RWPE2 (cell line): ENCODE results near the gene C9orf85.
"Not testable (repeated sequence)": the region's sequence is repeated elsewhere in the genome, so short reads cannot be mapped to it uniquely, and the experiment has no call there.

Experiments
- ATAC-seq: fragments of 200-7000 bp; cut with Tn5 transposase; 3 replicates; pipeline ENCODE4 v1.9.1; 2021; ENCODE audit warnings: low read depth
- DNase-seq: peaks from one replicate; pipeline ENCODE4 v3.0.0-alpha.2; 2020; ENCODE audit warnings: low spot score
- H3K27ac ChIP-seq: fragments of 450-650 bp; 2 replicates; pipeline ENCODE4 v1.5.1; 2017; ENCODE audit warnings: mild to moderate bottlenecking; ENCODE audit not compliant: poor library complexity, severe bottlenecking
- H3K27me3 ChIP-seq: fragments of 250-450 bp; sonication (Bioruptor Pico); 2 replicates; pipeline ENCODE4 v1.5.1; 2021; ENCODE audit warnings: mild to moderate bottlenecking, moderate library complexity; ENCODE audit not compliant: insufficient read depth, poor library complexity, severe bottlenecking
- H3K36me3 ChIP-seq: fragments of 250-450 bp; sonication (Bioruptor Pico); 2 replicates; pipeline ENCODE4 v1.5.1; 2020; ENCODE audit warnings: low read depth, mild to moderate bottlenecking, moderate library complexity
- H3K4me1 ChIP-seq: fragments of 250-450 bp; sonication (Bioruptor Pico); 2 replicates; pipeline ENCODE4 v1.5.1; 2021; ENCODE audit warnings: mild to moderate bottlenecking, moderate library complexity; ENCODE audit not compliant: insufficient read depth, poor library complexity, severe bottlenecking
- H3K4me3 ChIP-seq: fragments of 250-450 bp; sonication (Bioruptor Pico); 2 replicates; pipeline ENCODE4 v1.5.1; 2021; ENCODE audit warnings: mild to moderate bottlenecking, moderate library complexity; ENCODE audit not compliant: severe bottlenecking
- H3K9me3 ChIP-seq: fragments of 250-450 bp; sonication (Bioruptor Pico); 2 replicates; pipeline ENCODE4 v1.5.1; 2021; ENCODE audit warnings: mild to moderate bottlenecking, moderate library complexity; ENCODE audit not compliant: severe bottlenecking
- TF ChIP-seq, protein P1 (sequence below): fragments of 450-650 bp; IDR thresholded peaks from one replicate; pipeline ENCODE4 v1.5.1; 2017; ENCODE audit warnings: mild to moderate bottlenecking, moderate library complexity; ENCODE audit not compliant: poor library complexity, severe bottlenecking

Gene C9orf85

DNA sequence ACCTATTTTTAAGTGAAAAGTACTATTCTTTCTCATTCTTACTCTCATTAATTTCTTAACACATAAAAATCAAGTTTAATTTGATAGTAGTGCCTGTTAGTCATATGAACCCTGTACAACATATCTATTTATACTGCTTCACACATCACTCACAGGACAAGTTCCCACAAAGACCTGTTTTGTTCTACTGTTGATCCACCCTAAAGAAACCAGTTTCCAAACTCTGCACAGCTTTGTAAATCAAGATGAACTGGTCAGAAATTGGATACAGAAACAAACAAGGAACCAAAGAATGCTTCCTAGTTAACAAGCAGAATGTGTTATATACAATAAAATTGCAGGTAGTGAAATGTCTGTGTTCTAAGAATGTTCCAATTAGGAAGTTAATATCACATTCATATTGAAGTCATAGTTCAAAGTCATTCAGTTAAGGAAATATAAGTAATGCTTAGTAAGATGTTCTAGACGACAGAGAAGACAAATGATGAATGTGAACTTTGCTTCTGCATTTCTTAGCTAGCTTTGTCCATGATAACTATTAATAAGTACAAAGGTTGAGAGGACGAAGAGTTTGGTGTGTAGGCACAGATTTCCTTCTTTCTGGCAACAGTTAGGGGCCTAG lies 33.4 kb downstream of the C9orf85 start:
- peak; percentile 92 for ATAC-seq
- Histone ChIP-seq H3K36me3 (peaks cover 25% of the 10 kb centered on the region), H3K27ac (peak overlapping the region; percentile 83), H3K27me3 (no peaks in the 10 kb centered on the region), H3K4me1 (peaks cover 46% of the 10 kb centered on the region), H3K4me3 (no peak overlapping the region), H3K9me3 (no peaks in the 10 kb centered on the region)
- TF ChIP-seq, protein P1, sequence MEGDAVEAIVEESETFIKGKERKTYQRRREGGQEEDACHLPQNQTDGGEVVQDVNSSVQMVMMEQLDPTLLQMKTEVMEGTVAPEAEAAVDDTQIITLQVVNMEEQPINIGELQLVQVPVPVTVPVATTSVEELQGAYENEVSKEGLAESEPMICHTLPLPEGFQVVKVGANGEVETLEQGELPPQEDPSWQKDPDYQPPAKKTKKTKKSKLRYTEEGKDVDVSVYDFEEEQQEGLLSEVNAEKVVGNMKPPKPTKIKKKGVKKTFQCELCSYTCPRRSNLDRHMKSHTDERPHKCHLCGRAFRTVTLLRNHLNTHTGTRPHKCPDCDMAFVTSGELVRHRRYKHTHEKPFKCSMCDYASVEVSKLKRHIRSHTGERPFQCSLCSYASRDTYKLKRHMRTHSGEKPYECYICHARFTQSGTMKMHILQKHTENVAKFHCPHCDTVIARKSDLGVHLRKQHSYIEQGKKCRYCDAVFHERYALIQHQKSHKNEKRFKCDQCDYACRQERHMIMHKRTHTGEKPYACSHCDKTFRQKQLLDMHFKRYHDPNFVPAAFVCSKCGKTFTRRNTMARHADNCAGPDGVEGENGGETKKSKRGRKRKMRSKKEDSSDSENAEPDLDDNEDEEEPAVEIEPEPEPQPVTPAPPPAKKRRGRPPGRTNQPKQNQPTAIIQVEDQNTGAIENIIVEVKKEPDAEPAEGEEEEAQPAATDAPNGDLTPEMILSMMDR, result no peak
- no peak for DNase-seq

GRCh38 chr9:71954652-71955051 lies 43.2 kb downstream of the C9orf85 start:
- H3K9me3 ChIP-seq, H3K4me1 ChIP-seq, DNase-seq, H3K27me3 ChIP-seq, H3K27ac ChIP-seq, ATAC-seq, H3K4me3 ChIP-seq: not testable (repeated sequence)
- H3K36me3 ChIP-seq, result peaks cover 13% of the 10 kb centered on the region

- Histone ChIP-seq H3K36me3 (peaks cover 5% of the 10 kb centered on the region), H3K9me3 (no peaks in the 10 kb centered on the region), H3K27me3 (no peaks in the 10 kb centered on the region), H3K4me1 (no peaks in the 10 kb centered on the region), H3K4me3 (no peak overlapping the region), H3K27ac (no peak overlapping the region)
- DNase-seq (no peak), ATAC-seq (no peak)
- TF ChIP-seq, protein P1, result no peak
Observed at GRCh38 chr9:71955300-71955915, 44.0 kb downstream of the C9orf85 start.

DNA sequence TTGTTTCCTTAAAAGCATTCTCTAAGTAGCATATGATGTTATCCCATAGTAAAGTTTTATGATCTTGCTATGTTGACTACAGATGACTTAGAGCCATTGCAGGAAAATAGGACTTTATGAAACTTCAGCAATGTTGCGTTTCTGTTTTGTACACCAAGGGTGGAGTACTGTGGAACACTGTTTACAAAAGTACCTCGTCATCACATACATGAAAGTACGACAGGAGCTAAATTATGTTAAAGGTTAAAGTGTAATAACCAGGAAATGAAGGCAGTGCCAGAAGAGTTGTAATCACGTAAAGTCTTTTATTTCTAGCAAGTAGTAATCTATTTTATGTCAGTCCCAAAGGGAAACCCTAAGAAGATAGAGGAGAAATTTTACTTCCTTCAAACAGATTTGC lies 50.9 kb downstream of the C9orf85 start:
- Histone ChIP-seq H3K4me1 (no peaks in the 10 kb centered on the region), H3K27ac (no peak overlapping the region), H3K27me3 (no peaks in the 10 kb centered on the region), H3K9me3 (no peaks in the 10 kb centered on the region), H3K4me3 (no peak overlapping the region), H3K36me3 (no peaks in the 10 kb centered on the region)
- ATAC-seq (no peak), DNase-seq (no peak)
- TF ChIP-seq, protein P1, result no peak

DNA sequence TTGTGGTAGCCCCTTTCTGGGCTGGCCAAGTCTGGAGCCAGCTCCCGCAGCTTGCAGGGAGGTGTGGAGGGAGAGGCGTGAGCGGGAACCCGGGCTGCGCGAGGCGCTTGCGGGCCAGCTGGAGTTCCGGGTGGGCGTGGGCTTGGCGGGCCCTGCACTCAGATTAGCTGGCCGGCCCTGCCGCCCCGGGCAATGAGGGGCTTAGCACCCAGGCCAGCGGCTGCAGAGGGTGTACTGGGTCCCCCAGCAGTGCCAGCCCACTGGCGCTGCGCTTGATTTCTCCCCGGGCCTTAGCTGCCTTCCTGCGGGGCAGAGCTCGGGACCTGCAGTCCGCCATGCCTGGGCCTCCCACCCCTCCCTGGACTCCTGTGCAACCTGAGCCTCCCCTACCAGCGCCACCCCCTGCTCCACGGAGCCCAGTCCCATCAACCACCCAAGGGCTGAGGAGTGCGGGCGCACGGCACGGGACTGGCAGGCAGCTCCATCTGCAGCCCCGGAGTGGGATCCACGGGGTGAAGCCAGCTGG lies 52.1 kb downstream of the C9orf85 start:
- not testable (repeated sequence) for H3K27me3 ChIP-seq, DNase-seq, ATAC-seq, H3K4me3 ChIP-seq, H3K4me1 ChIP-seq, H3K27ac ChIP-seq, H3K36me3 ChIP-seq, H3K9me3 ChIP-seq

GRCh38 chr9:71965403-71965802 lies 54.0 kb downstream of the C9orf85 start:
- Histone ChIP-seq H3K27ac (no peak overlapping the region), H3K27me3 (no peaks in the 10 kb centered on the region), H3K9me3 (peaks cover 2% of the 10 kb centered on the region), H3K4me3 (no peak overlapping the region), H3K36me3 (peaks cover 4% of the 10 kb centered on the region; the same call in 1 of the 2 replicates), H3K4me1 (no peaks in the 10 kb centered on the region)
- DNase-seq (no peak), ATAC-seq (no peak)
- TF ChIP-seq, protein P1, result no peak
